K562 (cell line): ENCODE results near the gene COL25A1. TPM values are rescaled to one million over a fixed set of nuclear protein-coding genes. Genes with fewer than 3 reads are reported as not detected.

ENCODE experiments used
- NCOR1 ChIP-seq: fragments of 450-650 bp; IDR thresholded peaks from 2 replicates; pipeline ENCODE4 v1.6.1; 2016; ENCODE audit warnings: mild to moderate bottlenecking, moderate library complexity
- RAD21 ChIP-seq, 2 experiments: fragments of 250-450 bp in 1 of 2; fragments of 450-650 bp in 1 of 2; sonication (Bioruptor Pico) in 1 of 2; formaldehyde crosslinking in 1 of 2; IDR thresholded peaks in 1 of 2; conservative IDR thresholded peaks in 1 of 2; 2 replicates each; pipeline versions ENCODE4 v1.4.0 to v1.8.0; 2020 to 2022; ENCODE audit warnings: mild to moderate bottlenecking in 2 of 2, moderate library complexity in 1 of 2
- REST ChIP-seq, 2 experiments: fragments of 450-650 bp; formaldehyde crosslinking in 1 of 2; IDR thresholded peaks; 2 replicates each; pipeline versions ENCODE4 v1.4.0 to v1.6.1; 2014 to 2020; ENCODE audit warnings: mild to moderate bottlenecking in 2 of 2, borderline replicate concordance in 1 of 2, low read depth in 1 of 2
- VEZF1 ChIP-seq: fragments of 200-800 bp; sonication (Bioruptor generic); IDR thresholded peaks from 2 replicates; pipeline ENCODE4 v1.6.1; 2017; ENCODE audit warnings: missing genetic modification characterization, missing compliant biosample characterization
- ZFP30 ChIP-seq: fragments of 250-450 bp; sonication (Bioruptor Pico); IDR thresholded peaks from 2 replicates; pipeline ENCODE4 v1.8.0; 2022; ENCODE audit warnings: moderate library complexity, mild to moderate bottlenecking, inconsistent platforms, borderline replicate concordance
- polyA plus RNA-seq, 8 experiments: library from polyadenylated mRNA; depleted of rRNA in 4 of 8; stranded (reverse) in 5 of 8; unstranded in 3 of 8; fragments of >200 nt; fragmentation: Nextera tagmentation in 2 of 8; fragmentation: Illumina TruSeq in 1 of 8; extraction: Ambion mirVana in 2 of 8; extraction: Trizol in 1 of 8; gene quantifications; 2 replicates each; pipeline versions ENCODE4 v1.2.1 to v1.2.3, GENCODE V29; 2011 to 2014; ENCODE audit warnings: inconsistent platforms in 1 of 8, missing spikeins in 1 of 8
- total RNA-seq, 7 experiments: library from RNA; depleted of rRNA in 6 of 7; stranded (reverse); fragments of >200 nt in 6 of 7; fragmentation: Illumina TruSeq in 2 of 7; extraction: Trizol in 2 of 7; gene quantifications; 2 replicates each; pipeline versions ENCODE4 v1.2.1 to v1.2.3, GENCODE V29; 2011 to 2021; ENCODE audit warnings: low replicate concordance in 1 of 7

The COL25A1 gene
- total and polyA plus RNA-seq, 9 of the 15 experiments (the other 6 are each of a cell fraction or from before 2014, with no cell fraction given): 0.03 to 0.62 (median 0.27) TPM

DNA sequence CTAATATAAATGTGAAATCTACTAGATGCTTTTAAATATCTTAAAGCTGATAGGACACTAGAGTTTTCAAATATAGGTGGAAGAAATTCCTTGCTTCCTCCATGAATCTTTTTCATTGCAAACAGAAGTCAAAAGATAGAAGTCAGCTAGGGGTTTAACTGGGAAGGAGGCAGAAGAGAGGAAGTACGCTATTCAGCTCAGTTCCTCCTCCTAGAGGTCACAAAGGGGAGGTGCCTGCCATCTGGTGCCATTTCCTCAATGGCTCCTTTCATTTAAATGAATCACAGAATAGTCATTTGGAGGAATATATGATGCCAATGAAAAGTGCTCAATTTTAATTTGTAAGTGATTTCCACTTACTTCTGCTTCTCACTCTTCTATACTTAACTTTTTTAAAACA, 8.5 kb downstream of the COL25A1 start (continued):
- TF ChIP-seq REST (IDR thresholded peaks at IDR 0.05; ENCODE audit: borderline replicate concordance) (peak; percentile 72; the same call in 1 of the 2 replicates), REST (CRISPR knock-in tag; IDR thresholded peaks at IDR 0.05; ENCODE audit: low read depth) (no peak), RAD21 (CRISPR knock-in tag; conservative IDR thresholded peaks at IDR 0.05 in 1 of 2, IDR thresholded peaks at IDR 0.05 in 1 of 2) (peak; percentile 69 to 84), VEZF1 (0 out of 2 replicates have a peak, but pooled peaks have one; percentile 10), ZFP30 (CRISPR knock-in tag) (no peak), NCOR1 (0 out of 2 replicates have a peak, but pooled peaks have one; percentile 6)
